Measurements from ENCODE around the gene RASSF4.

RASSF4 gene

DNA sequence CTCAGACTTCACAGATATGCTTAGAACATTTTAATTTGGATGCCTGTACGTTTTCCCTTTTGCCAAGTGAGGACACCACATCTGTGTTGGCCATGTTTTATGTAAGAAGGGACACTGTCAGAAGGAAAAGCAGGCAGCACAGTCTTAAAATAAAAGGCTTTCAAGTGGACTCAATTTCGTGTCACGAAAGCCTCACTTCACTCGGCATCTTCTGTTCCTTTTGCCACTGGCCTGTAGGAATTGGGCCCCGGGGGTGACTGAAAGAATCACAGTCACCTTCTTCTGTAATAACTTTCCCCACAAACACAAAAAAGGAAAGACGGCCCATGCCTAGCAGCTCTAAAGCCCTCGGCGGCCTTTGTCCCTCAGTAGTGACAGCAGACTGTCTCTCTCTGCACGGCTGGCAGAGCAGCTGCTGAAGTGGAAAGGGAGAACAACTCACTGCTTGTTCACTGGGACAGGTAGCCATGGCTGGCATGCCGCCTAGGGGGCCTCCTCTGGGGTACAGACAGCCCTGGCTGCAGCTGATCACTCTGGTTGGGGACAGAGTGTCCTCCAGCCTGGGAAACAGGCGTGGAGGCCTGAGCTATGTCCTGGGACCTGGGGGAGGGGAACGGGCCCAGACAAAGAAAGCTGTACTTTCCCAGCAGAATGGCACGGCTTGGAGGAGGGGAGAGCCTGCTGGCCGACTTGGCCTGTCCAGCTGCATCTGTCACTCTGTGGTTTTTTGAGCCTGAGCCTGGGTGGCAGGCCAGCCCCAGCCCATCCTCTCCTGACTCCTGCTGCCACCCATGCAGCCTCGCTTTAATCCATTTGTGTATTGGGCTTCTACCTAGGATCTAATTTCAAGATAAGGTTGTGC, 4.4 kb downstream of the RASSF4 start:
- 0 out of 2 replicates have a peak, but pooled peaks have one; percentile 17 for TF ChIP-seq PRDM1 (tag by site-specific recombination; IDR thresholded peaks at IDR 0.05)
- peak; percentile 36; the same call in 1 of the 2 replicates for TF ChIP-seq KLF1 (tag by site-specific recombination; IDR thresholded peaks at IDR 0.05)
- TF ChIP-seq ZNF155 (tag by site-specific recombination; IDR thresholded peaks at IDR 0.05): no peak
- TF ChIP-seq ZNF416 (tag by site-specific recombination; IDR thresholded peaks at IDR 0.05): no peak
- no peak for TF ChIP-seq MZF1 (tag by site-specific recombination; IDR thresholded peaks at IDR 0.05; ENCODE audit: borderline replicate concordance)
- no peak for TF ChIP-seq ZNF561 (tag by site-specific recombination; IDR thresholded peaks at IDR 0.05; ENCODE audit: borderline replicate concordance)
- TF ChIP-seq ZNF658 (tag by site-specific recombination; IDR thresholded peaks at IDR 0.05): no peak
- no peak for TF ChIP-seq ZNF350 (tag by site-specific recombination; IDR thresholded peaks at IDR 0.05)
- no peak for TF ChIP-seq ZNF121 (tag by site-specific recombination; IDR thresholded peaks at IDR 0.05)
- peak; percentile 83 for TF ChIP-seq GLIS1 (tag by site-specific recombination; IDR thresholded peaks at IDR 0.05)
- no peak for TF ChIP-seq ZNF629 (tag by site-specific recombination; IDR thresholded peaks at IDR 0.05)
- TF ChIP-seq, protein P1, sequence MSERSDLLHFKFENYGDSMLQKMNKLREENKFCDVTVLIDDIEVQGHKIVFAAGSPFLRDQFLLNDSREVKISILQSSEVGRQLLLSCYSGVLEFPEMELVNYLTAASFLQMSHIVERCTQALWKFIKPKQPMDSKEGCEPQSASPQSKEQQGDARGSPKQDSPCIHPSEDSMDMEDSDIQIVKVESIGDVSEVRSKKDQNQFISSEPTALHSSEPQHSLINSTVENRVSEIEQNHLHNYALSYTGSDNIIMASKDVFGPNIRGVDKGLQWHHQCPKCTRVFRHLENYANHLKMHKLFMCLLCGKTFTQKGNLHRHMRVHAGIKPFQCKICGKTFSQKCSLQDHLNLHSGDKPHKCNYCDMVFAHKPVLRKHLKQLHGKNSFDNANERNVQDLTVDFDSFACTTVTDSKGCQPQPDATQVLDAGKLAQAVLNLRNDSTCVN (tag by site-specific recombination; optimal IDR thresholded peaks at IDR 0.05): no peak
- TF ChIP-seq ZNF792 (tag by site-specific recombination; IDR thresholded peaks at IDR 0.05): no peak
- TF ChIP-seq ZNF585B (tag by site-specific recombination; IDR thresholded peaks at IDR 0.05): no peak
- TF ChIP-seq, protein P2, sequence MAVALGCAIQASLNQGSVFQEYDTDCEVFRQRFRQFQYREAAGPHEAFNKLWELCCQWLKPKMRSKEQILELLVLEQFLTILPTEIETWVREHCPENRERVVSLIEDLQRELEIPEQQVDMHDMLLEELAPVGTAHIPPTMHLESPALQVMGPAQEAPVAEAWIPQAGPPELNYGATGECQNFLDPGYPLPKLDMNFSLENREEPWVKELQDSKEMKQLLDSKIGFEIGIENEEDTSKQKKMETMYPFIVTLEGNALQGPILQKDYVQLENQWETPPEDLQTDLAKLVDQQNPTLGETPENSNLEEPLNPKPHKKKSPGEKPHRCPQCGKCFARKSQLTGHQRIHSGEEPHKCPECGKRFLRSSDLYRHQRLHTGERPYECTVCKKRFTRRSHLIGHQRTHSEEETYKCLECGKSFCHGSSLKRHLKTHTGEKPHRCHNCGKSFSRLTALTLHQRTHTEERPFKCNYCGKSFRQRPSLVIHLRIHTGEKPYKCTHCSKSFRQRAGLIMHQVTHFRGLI (tag by site-specific recombination; IDR thresholded peaks at IDR 0.05): peak; percentile 30; the same call in 1 of the 2 replicates
- no peaks in the 10 kb centered on the region for H3K9me3 ChIP-seq (ENCODE audit: control insufficient read depth, insufficient read depth, low read depth, low read length)
- peaks cover 8% of the 10 kb centered on the region; the same call in 1 of the 2 replicates for H3K4me1 ChIP-seq (ENCODE audit: control insufficient read depth, insufficient read depth, low read length)
- H3K36me3 ChIP-seq (ENCODE audit: control insufficient read depth in 2 of 2, insufficient read depth in 1 of 2, low read length in 2 of 2): no peaks in the 10 kb centered on the region
- H3K4me3 ChIP-seq (ENCODE audit: low read depth, low read length): no peak overlapping the region
- ChIA-PET POLR2A (interaction anchor here (0.7 to 3.8 kb wide), 3 partner anchors 11 to 15 kb away, joined by 3 to 12 read pairs (median 4); partner anchors contain the start of gene DEPP1), CTCF (interaction anchor here (0.8 to 1.6 kb wide), 7 partner anchors 10 to 44 kb away, joined by 3 to 6 read pairs (median 4); no protein-coding TSS in a partner anchor)
- H3K27ac ChIP-seq (ENCODE audit: extremely low read depth, low read depth, low read length): no peak overlapping the region; the same call in 1 of the 2 replicates

DNA sequence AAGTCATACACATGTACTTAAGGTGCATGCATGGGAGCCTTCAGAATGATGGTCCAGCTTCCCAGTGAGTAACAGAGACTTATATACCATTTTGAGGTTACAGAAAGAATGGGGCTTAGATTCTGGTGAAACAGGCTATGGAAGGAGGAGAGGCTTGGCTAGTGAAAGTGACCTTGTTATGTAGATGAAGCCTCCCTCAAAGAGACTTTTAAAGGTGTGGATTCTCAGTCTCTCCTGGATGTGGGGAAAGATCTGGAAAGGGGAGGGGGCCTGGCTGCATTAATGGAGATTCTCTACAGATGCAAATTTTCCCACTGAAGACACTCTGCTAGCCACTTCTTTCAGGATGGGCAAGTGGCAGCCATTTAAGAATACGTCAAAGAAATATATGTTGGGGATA, 5.5 kb downstream of the RASSF4 start:
- H3K36me3 ChIP-seq (ENCODE audit: control insufficient read depth in 2 of 2, insufficient read depth in 1 of 2, low read length in 2 of 2): no peaks in the 10 kb centered on the region
- no peaks in the 10 kb centered on the region for H3K9me3 ChIP-seq (ENCODE audit: control insufficient read depth, insufficient read depth, low read depth, low read length)
- no peak overlapping the region for H3K4me3 ChIP-seq (ENCODE audit: low read depth, low read length)
- ChIA-PET POLR2A (interaction anchor here (3.8 kb wide), 1 partner anchor 11 kb away, joined by 12 read pairs; no protein-coding TSS in a partner anchor), CTCF (interaction anchor here (2.1 kb wide), 1 partner anchor 11 kb away, joined by 7 read pairs; no protein-coding TSS in a partner anchor)
- H3K4me1 ChIP-seq (ENCODE audit: control insufficient read depth, insufficient read depth, low read length): peaks cover 8% of the 10 kb centered on the region; the same call in 1 of the 2 replicates
- H3K27ac ChIP-seq (ENCODE audit: extremely low read depth, low read depth, low read length): no peak overlapping the region
- no peak for TF ChIP-seq ZNF16 (tag by site-specific recombination; IDR thresholded peaks at IDR 0.05; ENCODE audit: low read depth)
- TF ChIP-seq, protein P1 (tag by site-specific recombination; optimal IDR thresholded peaks at IDR 0.05): no peak
- no peak for TF ChIP-seq ZNF140 (tag by site-specific recombination; IDR thresholded peaks at IDR 0.05)
- TF ChIP-seq ZNF785 (tag by site-specific recombination; IDR thresholded peaks at IDR 0.05): no peak
- no peak for TF ChIP-seq MYNN (tag by site-specific recombination; IDR thresholded peaks at IDR 0.05; ENCODE audit: borderline replicate concordance)
- TF ChIP-seq FEZF1 (tag by site-specific recombination; IDR thresholded peaks at IDR 0.05): no peak
- no peak for TF ChIP-seq KLF8 (tag by site-specific recombination; IDR thresholded peaks at IDR 0.05)
- TF ChIP-seq ZNF701 (tag by site-specific recombination; IDR thresholded peaks at IDR 0.05): no peak
- no peak for TF ChIP-seq ZNF433 (tag by site-specific recombination; IDR thresholded peaks at IDR 0.05; ENCODE audit: low read depth)
- TF ChIP-seq ZNF843 (tag by site-specific recombination; IDR thresholded peaks at IDR 0.05): no peak
- TF ChIP-seq, protein P3, sequence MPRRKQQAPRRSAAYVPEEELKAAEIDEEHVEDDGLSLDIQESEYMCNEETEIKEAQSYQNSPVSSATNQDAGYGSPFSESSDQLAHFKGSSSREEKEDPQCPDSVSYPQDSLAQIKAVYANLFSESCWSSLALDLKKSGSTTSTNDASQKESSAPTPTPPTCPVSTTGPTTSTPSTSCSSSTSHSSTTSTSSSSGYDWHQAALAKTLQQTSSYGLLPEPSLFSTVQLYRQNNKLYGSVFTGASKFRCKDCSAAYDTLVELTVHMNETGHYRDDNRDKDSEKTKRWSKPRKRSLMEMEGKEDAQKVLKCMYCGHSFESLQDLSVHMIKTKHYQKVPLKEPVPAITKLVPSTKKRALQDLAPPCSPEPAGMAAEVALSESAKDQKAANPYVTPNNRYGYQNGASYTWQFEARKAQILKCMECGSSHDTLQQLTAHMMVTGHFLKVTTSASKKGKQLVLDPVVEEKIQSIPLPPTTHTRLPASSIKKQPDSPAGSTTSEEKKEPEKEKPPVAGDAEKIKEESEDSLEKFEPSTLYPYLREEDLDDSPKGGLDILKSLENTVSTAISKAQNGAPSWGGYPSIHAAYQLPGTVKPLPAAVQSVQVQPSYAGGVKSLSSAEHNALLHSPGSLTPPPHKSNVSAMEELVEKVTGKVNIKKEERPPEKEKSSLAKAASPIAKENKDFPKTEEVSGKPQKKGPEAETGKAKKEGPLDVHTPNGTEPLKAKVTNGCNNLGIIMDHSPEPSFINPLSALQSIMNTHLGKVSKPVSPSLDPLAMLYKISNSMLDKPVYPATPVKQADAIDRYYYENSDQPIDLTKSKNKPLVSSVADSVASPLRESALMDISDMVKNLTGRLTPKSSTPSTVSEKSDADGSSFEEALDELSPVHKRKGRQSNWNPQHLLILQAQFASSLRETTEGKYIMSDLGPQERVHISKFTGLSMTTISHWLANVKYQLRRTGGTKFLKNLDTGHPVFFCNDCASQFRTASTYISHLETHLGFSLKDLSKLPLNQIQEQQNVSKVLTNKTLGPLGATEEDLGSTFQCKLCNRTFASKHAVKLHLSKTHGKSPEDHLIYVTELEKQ (tag by site-specific recombination; IDR thresholded peaks at IDR 0.05; ENCODE audit: borderline replicate concordance): no peak
- no peak for TF ChIP-seq SP2 (tag by site-specific recombination; IDR thresholded peaks at IDR 0.05)
- no peak for TF ChIP-seq ZFP69B (tag by site-specific recombination; IDR thresholded peaks at IDR 0.05)
